Esophagus muscularis mucosa (tissue), 4 donors: Measurements from ENCODE around the gene SMIM12. TPM values are rescaled to one million over a fixed set of nuclear protein-coding genes. Genes with fewer than 3 reads are reported as not detected.
A peak's percentile ranks its signal among the peaks of the same experiment; 100 is the strongest.

Experiments used
- DNase-seq: peaks from one replicate; pipeline ENCODE4 v3.0.0-alpha.2; 2017; ENCODE audit errors: extremely low spot score
- H3K27ac ChIP-seq, 4 donors: fragments of 200-600 bp; sonication (generic); replicated peaks in 1 of 4; 1 replicate in 3 of 4; 2 replicates in 1 of 4; pipeline ENCODE4 v1.5.1; 2016 to 2019; ENCODE audit warnings: mild to moderate bottlenecking in 1 of 4
- H3K27me3 ChIP-seq, 4 donors: fragments of 200-600 bp; sonication (generic); one replicate each; pipeline versions ENCODE4 v1.5.1 to v1.6.0; 2016 to 2019
- H3K36me3 ChIP-seq, 4 donors: fragments of 200-600 bp; sonication (generic); one replicate each; pipeline ENCODE4 v1.5.1; 2016 to 2019
- H3K4me1 ChIP-seq, 4 donors: fragments of 200-600 bp; sonication (generic); one replicate each; pipeline ENCODE4 v1.5.1; 2016 to 2019
- H3K4me3 ChIP-seq, 4 donors: fragments of 200-600 bp; sonication (generic); 1 replicate in 2 of 4; 2 replicates in 2 of 4; pipeline ENCODE4 v1.5.1; 2016 to 2019; ENCODE audit warnings: mild to moderate bottlenecking in 4 of 4, moderate library complexity in 1 of 4
- H3K9me3 ChIP-seq, 4 donors: fragments of 200-600 bp; sonication (generic); 1 replicate in 3 of 4; 2 replicates in 1 of 4; pipeline ENCODE4 v1.5.1; 2016 to 2019
- CTCF ChIP-seq, 3 experiments: fragments of 200-600 bp in 2 of 3; fragments of 450-650 bp in 1 of 3; sonication (generic) in 2 of 3; IDR thresholded peaks; one replicate each; pipeline ENCODE4 v1.5.1; 2017 to 2019; ENCODE audit warnings: antibody characterized with exemption in 3 of 3, mild to moderate bottlenecking in 2 of 3, moderate library complexity in 1 of 3
- EP300 ChIP-seq: sonication (generic); formaldehyde crosslinking; IDR thresholded peaks from one replicate; pipeline ENCODE4 v1.6.1; 2017; ENCODE audit warnings: antibody characterized with exemption
- POLR2A ChIP-seq: fragments of 450-650 bp; IDR thresholded peaks from one replicate; pipeline ENCODE4 v1.6.1; 2017; ENCODE audit warnings: antibody characterized with exemption, moderate library complexity, mild to moderate bottlenecking, low read depth
- POLR2AphosphoS5 ChIP-seq, 2 donors: sonication (generic); formaldehyde crosslinking; IDR thresholded peaks; one replicate each; pipeline ENCODE4 v1.6.1; 2017; ENCODE audit warnings: antibody characterized with exemption in 2 of 2
- WGBS: methylation state at CpG from one replicate; pipeline ENCODE4 v1.1.5; 2018; 5-methylcytosine and 5-hydroxymethylcytosine counted together
- intact Hi-C: fragments of 100-400 bp; cut with DNase I; formaldehyde crosslinking; loops from one replicate; pipeline ENCODE4 v1.15.1; 2023
- total RNA-seq, 4 donors: library from RNA; depleted of rRNA; stranded (reverse); fragments of >200 nt; gene quantifications; one replicate each; pipeline versions ENCODE4 v1.1.0 to v1.2.1, GENCODE V29; 2016

SMIM12 gene
- total RNA-seq, 4 donors from 2014 or later = 29.5 to 45.4 (median 39.0) TPM

GRCh38 chr1:34896612-34897011 lies 37.1 kb upstream of the SMIM12 start:
- H3K27ac ChIP-seq = no peak overlapping the region
- DNase-seq = no peak
- 56% methylated on average over 1 of the region's 1 CpG for WGBS
- intact Hi-C loops = no loop called here
- H3K4me1 ChIP-seq = peaks cover 0 to 7% (median 2%) of the 10 kb centered on the region in 4 donors
- no peaks in the 10 kb centered on the region for H3K36me3 ChIP-seq
- H3K27me3 ChIP-seq = peaks cover 0 to 13% (median 0%) of the 10 kb centered on the region in 4 donors
- H3K9me3 ChIP-seq = peaks cover 0 to 17% (median 6%) of the 10 kb centered on the region in 4 donors
- no peak overlapping the region for H3K4me3 ChIP-seq
- TF ChIP-seq POLR2AphosphoS5 (IDR thresholded peaks at IDR 0.05) (no peak), POLR2A (no peak), EP300 (no peak), CTCF (IDR thresholded peaks at IDR 0.05) (no peak)

GRCh38 chr1:34889705-34890104 lies 30.2 kb upstream of the SMIM12 start:
- intact Hi-C loops = no loop called here
- H3K27ac ChIP-seq = no peak overlapping the region
- H3K27me3 ChIP-seq = peaks cover 0 to 46% (median 17%) of the 10 kb centered on the region in 4 donors
- no peak overlapping the region for H3K4me3 ChIP-seq
- H3K36me3 ChIP-seq = no peaks in the 10 kb centered on the region
- peaks cover 0 to 17% (median 6%) of the 10 kb centered on the region in 4 donors for H3K9me3 ChIP-seq
- WGBS = 48% methylated on average over 4 of the region's 4 CpGs
- DNase-seq = no peak
- peaks cover 8 to 16% (median 14%) of the 10 kb centered on the region in 4 donors for H3K4me1 ChIP-seq
- TF ChIP-seq CTCF (IDR thresholded peaks at IDR 0.05) = no peak

GRCh38 chr1:34887593-34887992 lies 28.0 kb upstream of the SMIM12 start:
- Histone ChIP-seq H3K27ac (no peak overlapping the region), H3K4me1 (peaks cover 8 to 16% (median 14%) of the 10 kb centered on the region in 4 donors), H3K36me3 (no peaks in the 10 kb centered on the region), H3K27me3 (peaks cover 0 to 67% (median 25%) of the 10 kb centered on the region in 4 donors), H3K4me3 (no peak overlapping the region), H3K9me3 (peaks cover 0 to 8% (median 2%) of the 10 kb centered on the region in 4 donors)
- no peak for DNase-seq
- no peak for TF ChIP-seq POLR2AphosphoS5 (IDR thresholded peaks at IDR 0.05)
- TF ChIP-seq CTCF (IDR thresholded peaks at IDR 0.05) = no peak
- TF ChIP-seq EP300 = no peak
- intact Hi-C loops = no loop called here
- WGBS = 83% methylated on average over 2 of the region's 4 CpGs

GRCh38 chr1:34885405-34886247 lies 26.1 kb upstream of the SMIM12 start:
- DNase-seq = no peak
- H3K27ac ChIP-seq = no peak overlapping the region
- H3K36me3 ChIP-seq = no peaks in the 10 kb centered on the region
- peaks cover 0 to 75% (median 24%) of the 10 kb centered on the region in 4 donors for H3K27me3 ChIP-seq
- no peak for TF ChIP-seq POLR2A
- TF ChIP-seq POLR2AphosphoS5 (IDR thresholded peaks at IDR 0.05) = no peak
- no peak for TF ChIP-seq EP300
- no peak for TF ChIP-seq CTCF (IDR thresholded peaks at IDR 0.05)
- intact Hi-C loops = no loop called here
- peak overlapping the region; percentile 44 to 58 (median 48) for H3K4me3 ChIP-seq
- 3% methylated on average over 19 of the region's 80 CpGs for WGBS
- peaks cover 8 to 16% (median 14%) of the 10 kb centered on the region in 4 donors for H3K4me1 ChIP-seq
- peaks cover 0 to 6% (median 1%) of the 10 kb centered on the region in 4 donors for H3K9me3 ChIP-seq
